Parietal lobe (tissue), 1 donor: ENCODE data around the gene OMG. TPM values are rescaled to one million over a fixed set of nuclear protein-coding genes. Genes with fewer than 3 reads are reported as not detected.

Experiments
- total RNA-seq: library from RNA; depleted of rRNA; stranded (reverse); fragments of >200 nt; gene quantifications from one replicate; pipeline ENCODE4 v1.2.3, GENCODE V29; 2014

The OMG gene
- total RNA-seq = 8.5 TPM

GRCh38 chr17:31297090-31297489 lies at the start of gene OMG:
Gene OMG, minus strand, starts transcription at chr17:31297239. Its CDS starts 908 bp downstream, at chr17:31296331.

GRCh38 chr17:31321481-31321880 lies 24.4 kb upstream of the OMG start, which contains the start of gene EVI2A:
Gene EVI2A, minus strand, starts transcription at chr17:31321622. Its CDS starts 2,609 bp downstream, at chr17:31319013.

GRCh38 chr17:31313982-31314781 lies 17.1 kb upstream of the OMG start, which contains the start of gene EVI2B:
Gene EVI2B, minus strand, starts transcription at chr17:31314054. Its CDS starts 8,445 bp downstream, at chr17:31305609.

Other genes with a start within 250 kb of the OMG start
- gene NF1, start 202.3 kb downstream of the OMG start, total RNA-seq = 260 TPM
- 0.63 TPM for gene EVI2B, start 16.8 kb upstream of the OMG start, total RNA-seq
- 1.9 TPM for gene EVI2A, start 24.4 kb upstream of the OMG start, total RNA-seq
- gene RAB11FIP4, start 94.4 kb upstream of the OMG start, total RNA-seq = 66.0 TPM